ENCODE data around the gene DLL3. TPM values are rescaled to one million over a fixed set of nuclear protein-coding genes. Genes with fewer than 3 reads are reported as not detected.

DLL3 gene
- total and polyA plus RNA-seq, 9 of the 15 experiments (the other 6 are each of a cell fraction or from before 2014, with no cell fraction given) = 0.80 to 6.3 (median 1.2) TPM

DNA sequence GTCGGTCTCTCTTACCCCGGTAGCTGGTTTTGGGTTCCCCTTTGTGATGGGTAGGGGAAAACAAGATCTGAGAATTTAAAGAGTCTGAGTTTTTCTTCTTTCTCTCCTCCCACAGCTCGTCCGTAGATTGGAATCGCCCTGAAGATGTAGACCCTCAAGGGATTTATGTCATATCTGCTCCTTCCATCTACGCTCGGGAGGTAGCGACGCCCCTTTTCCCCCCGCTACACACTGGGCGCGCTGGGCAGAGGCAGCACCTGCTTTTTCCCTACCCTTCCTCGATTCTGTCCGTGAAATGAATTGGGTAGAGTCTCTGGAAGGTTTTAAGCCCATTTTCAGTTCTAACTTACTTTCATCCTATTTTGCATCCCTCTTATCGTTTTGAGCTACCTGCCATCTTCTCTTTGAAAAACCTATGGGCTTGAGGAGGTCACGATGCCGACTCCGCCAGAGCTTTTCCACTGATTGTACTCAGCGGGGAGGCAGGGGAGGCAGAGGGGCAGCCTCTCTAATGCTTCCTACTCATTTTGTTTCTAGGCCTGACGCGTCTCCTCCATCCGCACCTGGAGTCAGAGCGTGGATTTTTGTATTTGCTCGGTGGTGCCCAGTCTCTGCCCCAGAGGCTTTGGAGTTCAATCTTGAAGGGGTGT, 9.1 kb downstream of the DLL3 start:
- intact Hi-C loops (cut with micrococcal nuclease) (no loop called here), in situ Hi-C loops (cut with MboI) (no loop called here)
- BruUV-seq (replicated peaks) = TSS peak; percentile 79
- peak; percentile 85 for TF ChIP-seq PRDM10 (IDR thresholded peaks at IDR 0.05; ENCODE audit: partially characterized antibody)
- TF ChIP-seq MAZ (CRISPR knock-in tag; conservative IDR thresholded peaks at IDR 0.05 in 1 of 2, IDR thresholded peaks at IDR 0.05 in 1 of 2) = no peak
- DNase-seq (ENCODE audit: extremely low read depth in 1 of 4, low spot score in 3 of 4) (no peak), FAIRE-seq (no peak), ATAC-seq (no peak)
- H3K27ac ChIP-seq (ENCODE audit: extremely low read depth, low read depth, low read length) = no peak overlapping the region
- WGBS (ENCODE audit: insufficient coverage, low coverage, missing lambda C conversion rate) = 33% methylated on average over 22 of the region's 24 CpGs
- ChIA-PET POLR2A (interaction anchor here (0.7 to 1.9 kb wide), 3 partner anchors 9 to 72 kb away, joined by 4 to 5 read pairs (median 4); partner anchors contain the start of genes DLL3, EID2B and RPS16), CTCF (ENCODE audit: low intra/inter-chr PET ratio) (interaction anchor here (0.7 kb wide), 1 partner anchor 976 kb away, joined by 4 read pairs; no protein-coding TSS in a partner anchor)
- H3K36me3 ChIP-seq (ENCODE audit: control insufficient read depth, insufficient read depth, low read length) = no peaks in the 10 kb centered on the region
- H3K4me3 ChIP-seq = peak overlapping the region; percentile 52
- H3K9me1 ChIP-seq (ENCODE audit: control insufficient read depth, insufficient read depth, low read length) = no peaks in the 10 kb centered on the region
- H3K4me1 ChIP-seq (replicated peaks in 1 of 2; ENCODE audit: control insufficient read depth in 2 of 2, insufficient read depth in 2 of 2, low read length in 2 of 2) = peaks cover 9 to 29% of the 10 kb centered on the region in 2 experiments
- peak overlapping the region; percentile 85 for H3K4me2 ChIP-seq (ENCODE audit: insufficient read depth, low read length)
- no peaks in the 10 kb centered on the region for H3K9me3 ChIP-seq (replicated peaks; ENCODE audit: control insufficient read depth, insufficient read depth, low read depth, low read length)
- no peaks in the 10 kb centered on the region for H3K27me3 ChIP-seq (ENCODE audit: control insufficient read depth in 2 of 2, insufficient read depth in 2 of 2, low read length in 2 of 2)
- peak overlapping the region; percentile 91 for H2AFZ ChIP-seq (ENCODE audit: low read depth, low read length)
- H3K9ac ChIP-seq (ENCODE audit: insufficient read depth in 1 of 2, low read depth in 2 of 2, low read length in 2 of 2) = peak overlapping the region; percentile 24 to 93
- no peaks in the 10 kb centered on the region for H3K79me2 ChIP-seq (ENCODE audit: control insufficient read depth, insufficient read depth, low read length)
- no peaks in the 10 kb centered on the region for H4K20me1 ChIP-seq (replicated peaks; ENCODE audit: control insufficient read depth, insufficient read depth, low read length)

Measured in K562 (cell line).